SK-N-SH treated with all-trans-retinoic acid at 6 μM for 48 hours (cell line): Measurements from ENCODE around the gene IP6K3.

Experiments
- ARNTL ChIP-seq: fragments of 450-650 bp; formaldehyde crosslinking; IDR thresholded peaks from 2 replicates; pipeline ENCODE4 v1.5.0; 2020; ENCODE audit warnings: low read depth, mild to moderate bottlenecking, moderate library complexity, borderline replicate concordance
- BACH2 ChIP-seq: fragments of 250-450 bp; sonication (Bioruptor Pico); IDR thresholded peaks from 2 replicates; pipeline ENCODE4 v1.9.0; 2021; ENCODE audit warnings: mild to moderate bottlenecking, borderline replicate concordance
- CSDC2 ChIP-seq: fragments of 250-450 bp; sonication (Bioruptor Pico); IDR thresholded peaks from 2 replicates; pipeline ENCODE4 v1.5.0; 2020; ENCODE audit warnings: mild to moderate bottlenecking, moderate library complexity
- ESRRG ChIP-seq: fragments of 250-450 bp; sonication (Bioruptor Pico); IDR thresholded peaks from 2 replicates; pipeline ENCODE4 v1.6.1; 2021; ENCODE audit warnings: mild to moderate bottlenecking
- RARB ChIP-seq: fragments of 250-450 bp; sonication (Bioruptor Pico); IDR thresholded peaks from 2 replicates; pipeline ENCODE4 v1.8.0; 2021; ENCODE audit warnings: mild to moderate bottlenecking, moderate library complexity
- ZFP30 ChIP-seq: fragments of 450-650 bp; formaldehyde crosslinking; IDR thresholded peaks from 2 replicates; pipeline ENCODE4 v1.5.0; 2022; ENCODE audit warnings: mild to moderate bottlenecking, moderate library complexity
- ZNF70 ChIP-seq: fragments of 450-650 bp; formaldehyde crosslinking; IDR thresholded peaks from 2 replicates; pipeline ENCODE4 v1.5.0; 2020; ENCODE audit warnings: mild to moderate bottlenecking, moderate library complexity
- TF ChIP-seq, protein P1 (sequence below): fragments of 250-450 bp; sonication (Bioruptor Pico); IDR thresholded peaks from 2 replicates; pipeline ENCODE4 v1.5.1; 2021; ENCODE audit warnings: mild to moderate bottlenecking, moderate library complexity
- TF ChIP-seq, protein P2 (sequence below): fragments of 250-450 bp; sonication (Bioruptor Pico); IDR thresholded peaks from 2 replicates; pipeline ENCODE4 v1.8.0; 2020; ENCODE audit warnings: mild to moderate bottlenecking, moderate library complexity, borderline replicate concordance

DNA sequence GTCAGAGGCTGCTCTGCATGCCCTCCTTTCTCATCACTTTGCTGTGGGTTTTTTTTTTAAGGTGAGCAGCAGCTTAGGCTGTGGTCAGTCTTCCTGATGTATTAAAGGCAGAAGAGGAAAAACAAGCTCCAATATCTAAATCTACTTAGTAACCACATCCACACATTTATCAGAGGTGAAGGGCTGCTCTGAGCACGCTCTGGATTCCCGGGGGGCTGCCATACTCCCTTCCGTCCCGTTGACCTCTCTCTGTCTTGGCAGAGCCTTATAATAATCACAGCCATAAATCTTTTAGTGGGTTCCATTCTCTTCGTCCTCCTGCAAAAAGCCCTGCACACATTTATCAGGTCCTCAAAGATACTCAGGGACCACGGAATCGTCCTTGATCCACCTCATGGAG, 44.9 kb upstream of the IP6K3 start:
- TF ChIP-seq ZNF70, result no peak
- no peak for TF ChIP-seq RARB (CRISPR knock-in tag)
- TF ChIP-seq, protein P1, sequence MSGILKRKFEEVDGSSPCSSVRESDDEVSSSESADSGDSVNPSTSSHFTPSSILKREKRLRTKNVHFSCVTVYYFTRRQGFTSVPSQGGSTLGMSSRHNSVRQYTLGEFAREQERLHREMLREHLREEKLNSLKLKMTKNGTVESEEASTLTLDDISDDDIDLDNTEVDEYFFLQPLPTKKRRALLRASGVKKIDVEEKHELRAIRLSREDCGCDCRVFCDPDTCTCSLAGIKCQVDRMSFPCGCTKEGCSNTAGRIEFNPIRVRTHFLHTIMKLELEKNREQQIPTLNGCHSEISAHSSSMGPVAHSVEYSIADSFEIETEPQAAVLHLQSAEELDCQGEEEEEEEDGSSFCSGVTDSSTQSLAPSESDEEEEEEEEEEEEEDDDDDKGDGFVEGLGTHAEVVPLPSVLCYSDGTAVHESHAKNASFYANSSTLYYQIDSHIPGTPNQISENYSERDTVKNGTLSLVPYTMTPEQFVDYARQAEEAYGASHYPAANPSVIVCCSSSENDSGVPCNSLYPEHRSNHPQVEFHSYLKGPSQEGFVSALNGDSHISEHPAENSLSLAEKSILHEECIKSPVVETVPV (CRISPR knock-in tag), result no peak
- no peak for TF ChIP-seq ESRRG (CRISPR knock-in tag)
- no peak for TF ChIP-seq ARNTL (CRISPR knock-in tag)
- no peak for TF ChIP-seq ZFP30 (CRISPR knock-in tag)
- no peak for TF ChIP-seq BACH2 (CRISPR knock-in tag)
- TF ChIP-seq, protein P2, sequence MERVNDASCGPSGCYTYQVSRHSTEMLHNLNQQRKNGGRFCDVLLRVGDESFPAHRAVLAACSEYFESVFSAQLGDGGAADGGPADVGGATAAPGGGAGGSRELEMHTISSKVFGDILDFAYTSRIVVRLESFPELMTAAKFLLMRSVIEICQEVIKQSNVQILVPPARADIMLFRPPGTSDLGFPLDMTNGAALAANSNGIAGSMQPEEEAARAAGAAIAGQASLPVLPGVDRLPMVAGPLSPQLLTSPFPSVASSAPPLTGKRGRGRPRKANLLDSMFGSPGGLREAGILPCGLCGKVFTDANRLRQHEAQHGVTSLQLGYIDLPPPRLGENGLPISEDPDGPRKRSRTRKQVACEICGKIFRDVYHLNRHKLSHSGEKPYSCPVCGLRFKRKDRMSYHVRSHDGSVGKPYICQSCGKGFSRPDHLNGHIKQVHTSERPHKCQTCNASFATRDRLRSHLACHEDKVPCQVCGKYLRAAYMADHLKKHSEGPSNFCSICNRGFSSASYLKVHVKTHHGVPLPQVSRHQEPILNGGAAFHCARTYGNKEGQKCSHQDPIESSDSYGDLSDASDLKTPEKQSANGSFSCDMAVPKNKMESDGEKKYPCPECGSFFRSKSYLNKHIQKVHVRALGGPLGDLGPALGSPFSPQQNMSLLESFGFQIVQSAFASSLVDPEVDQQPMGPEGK (CRISPR knock-in tag), result no peak
- TF ChIP-seq CSDC2 (CRISPR knock-in tag), result no peak
